Middle frontal gyrus (tissue), 1 donor: ENCODE measurements around the gene ACTG2.

Experiments used
- DNase-seq: peaks from one replicate; pipeline ENCODE4 v3.0.0-alpha.2; 2015; ENCODE audit warnings: low spot score; ENCODE audit errors: extremely low spot score

The ACTG2 gene

DNA sequence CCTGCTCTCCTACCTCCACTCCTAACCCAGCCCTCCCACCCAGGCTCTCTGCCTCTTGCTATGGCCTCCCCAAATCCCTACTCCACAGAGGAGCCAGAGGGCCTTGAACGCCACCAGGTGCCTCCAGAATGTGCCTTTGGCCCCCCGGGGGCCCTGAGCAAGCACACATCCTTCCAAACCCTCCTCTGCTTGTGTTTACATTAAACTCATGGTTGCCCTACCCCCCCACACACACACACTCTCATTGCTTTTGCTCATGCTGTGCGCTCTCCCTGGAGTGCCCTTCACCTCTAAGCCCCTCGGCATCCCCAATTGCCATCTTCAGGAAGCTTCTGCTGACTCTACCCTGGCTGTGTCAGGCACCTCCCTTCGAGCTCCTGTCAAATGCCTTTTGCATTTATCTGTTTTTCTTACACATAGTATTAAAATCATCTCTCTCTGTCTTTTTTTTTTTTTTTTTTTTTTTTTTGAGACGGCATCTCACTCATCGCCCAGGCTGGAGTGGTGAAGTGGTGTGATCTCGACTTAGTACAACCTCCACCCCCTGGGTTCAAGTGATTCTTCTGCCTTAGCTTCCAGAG, 75.6 kb downstream of the ACTG2 start:
- DNase-seq = no peak

DNA sequence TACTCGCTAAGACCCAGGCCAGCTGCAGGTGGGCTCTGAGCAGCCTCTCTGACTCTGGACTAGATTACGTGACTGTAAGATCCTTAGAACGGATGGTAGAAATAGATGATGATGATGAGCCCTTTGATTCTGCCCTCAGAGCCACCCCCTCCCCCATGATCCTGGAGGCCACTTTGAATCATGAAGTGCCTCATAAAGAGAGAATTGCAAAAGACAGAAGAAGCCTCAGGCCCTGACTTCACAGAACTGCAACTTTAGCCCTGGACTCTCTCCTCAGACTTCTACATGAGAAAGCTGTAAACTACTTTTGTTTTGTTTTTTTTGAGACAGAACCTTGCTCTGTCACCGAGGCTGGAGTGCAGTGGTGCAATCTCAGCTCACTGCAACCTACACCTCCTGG, 76.5 kb downstream of the ACTG2 start:
- DNase-seq = no peak
